ENCODE results near the gene UBXN4. TPM values are rescaled to one million over a fixed set of nuclear protein-coding genes. Genes with fewer than 3 reads are reported as not detected.
A peak's percentile ranks its signal among the peaks of the same experiment; 100 is the strongest.

The UBXN4 gene
- total and polyA plus RNA-seq, 2 experiments from 2014 or later, result 69.7 to 179 TPM

DNA sequence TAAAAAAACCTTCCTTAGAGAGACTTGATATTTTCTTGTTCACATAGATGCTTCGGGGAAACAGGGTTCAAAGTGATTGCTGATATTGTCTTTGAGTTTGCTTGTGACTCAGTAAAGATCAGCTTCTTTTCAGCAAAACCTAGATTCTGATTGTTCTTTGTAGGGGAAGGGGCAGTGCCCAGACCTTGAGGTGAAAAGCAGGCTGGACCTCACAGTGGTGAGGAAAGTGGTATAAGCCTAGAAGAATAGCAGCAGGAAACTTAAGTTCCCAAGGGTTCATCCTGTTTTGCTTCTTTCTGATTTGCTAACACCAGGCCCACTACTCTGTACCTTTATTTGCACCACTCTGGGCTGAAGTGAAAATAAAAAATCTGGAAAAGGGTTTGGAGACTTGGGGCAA, 20.9 kb downstream of the UBXN4 start:
- no peak overlapping the region for H2AFZ ChIP-seq
- WGBS, 2 experiments (ENCODE audit: low coverage in 1 of 2, low lambda C conversion rate in 2 of 2, missing lambda C conversion rate in 2 of 2), result 50 to 53% methylated on average over 1 of the region's 1 CpG
- no peak for TF ChIP-seq EZH2 (IDR thresholded peaks at IDR 0.05; ENCODE audit: insufficient read depth, poor library complexity, severe bottlenecking)
- no peak for TF ChIP-seq EZH2phosphoT487 (IDR thresholded peaks at IDR 0.05; ENCODE audit: insufficient read depth, low read depth)
- H3K4me2 ChIP-seq (ENCODE audit: unreplicated experiment), result no peak overlapping the region
- H3K27ac ChIP-seq, result no peak overlapping the region
- in situ Hi-C loops (cut with MboI), result no loop called here
- no peaks in the 10 kb centered on the region for H3F3A ChIP-seq (ENCODE audit: insufficient read depth)
- H3K27me3 ChIP-seq (replicated peaks; ENCODE audit: insufficient read depth), result no peaks in the 10 kb centered on the region
- H3K9me2 ChIP-seq (ENCODE audit: insufficient read depth), result no peaks in the 10 kb centered on the region
- H4K20me1 ChIP-seq (ENCODE audit: insufficient read depth), result no peaks in the 10 kb centered on the region
- H3K9ac ChIP-seq, result no peak overlapping the region
- H3K79me2 ChIP-seq (ENCODE audit: insufficient read depth), result peaks cover 79% of the 10 kb centered on the region
- H3K36me3 ChIP-seq (ENCODE audit: low read depth), result peaks cover 76% of the 10 kb centered on the region
- no peaks in the 10 kb centered on the region for H3K9me3 ChIP-seq (ENCODE audit: low read depth)
- no peak for DNase-seq
- H3K4me1 ChIP-seq (ENCODE audit: insufficient read depth), result no peaks in the 10 kb centered on the region
- H3K4me3 ChIP-seq, result no peak overlapping the region

DNA sequence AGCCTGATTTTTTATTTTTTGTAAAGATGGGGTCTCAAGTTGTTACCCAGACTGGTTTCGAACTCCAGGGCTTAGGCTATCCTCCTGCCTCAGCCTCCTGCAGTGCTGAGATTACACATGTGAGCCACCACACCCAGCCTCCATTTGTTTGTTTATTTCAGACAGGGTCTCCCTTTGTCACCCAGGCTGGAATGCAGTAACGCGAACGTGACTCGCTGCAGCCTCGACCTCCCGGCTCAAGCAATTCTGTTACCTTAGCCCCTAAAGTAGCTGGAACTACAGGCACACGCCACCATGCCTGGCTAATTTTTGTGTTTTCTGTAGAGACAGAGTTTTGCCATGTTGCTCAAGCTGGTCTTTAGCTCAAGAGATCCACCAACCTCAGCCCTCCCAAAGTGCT, 27.2 kb downstream of the UBXN4 start:
- peaks cover 56% of the 10 kb centered on the region for H3K79me2 ChIP-seq (ENCODE audit: insufficient read depth)
- no peaks in the 10 kb centered on the region for H3K9me2 ChIP-seq (ENCODE audit: insufficient read depth)
- H3F3A ChIP-seq (ENCODE audit: insufficient read depth), result no peaks in the 10 kb centered on the region; the same call in 1 of the 2 replicates
- in situ Hi-C loops (cut with MboI), result no loop called here
- no peaks in the 10 kb centered on the region for H4K20me1 ChIP-seq (ENCODE audit: insufficient read depth)
- H3K4me1 ChIP-seq (ENCODE audit: insufficient read depth), result peaks cover 3% of the 10 kb centered on the region; the same call in 1 of the 2 replicates
- no peak overlapping the region for H3K4me2 ChIP-seq (ENCODE audit: unreplicated experiment)
- WGBS, 2 experiments (ENCODE audit: low coverage in 1 of 2, low lambda C conversion rate in 2 of 2, missing lambda C conversion rate in 2 of 2), result 94 to 96% methylated on average over 8 of the region's 8 CpGs
- H3K36me3 ChIP-seq (ENCODE audit: low read depth), result peaks cover 88% of the 10 kb centered on the region
- no peaks in the 10 kb centered on the region for H3K27me3 ChIP-seq (replicated peaks; ENCODE audit: insufficient read depth)
- no peak overlapping the region for H3K9ac ChIP-seq
- H3K27ac ChIP-seq, result no peak overlapping the region
- no peak overlapping the region for H2AFZ ChIP-seq
- no peak for TF ChIP-seq EZH2phosphoT487 (IDR thresholded peaks at IDR 0.05; ENCODE audit: insufficient read depth, low read depth)
- no peak for TF ChIP-seq EZH2 (IDR thresholded peaks at IDR 0.05; ENCODE audit: insufficient read depth, poor library complexity, severe bottlenecking)
- no peak for DNase-seq
- H3K9me3 ChIP-seq (ENCODE audit: low read depth), result no peaks in the 10 kb centered on the region
- H3K4me3 ChIP-seq, result no peak overlapping the region

DNA sequence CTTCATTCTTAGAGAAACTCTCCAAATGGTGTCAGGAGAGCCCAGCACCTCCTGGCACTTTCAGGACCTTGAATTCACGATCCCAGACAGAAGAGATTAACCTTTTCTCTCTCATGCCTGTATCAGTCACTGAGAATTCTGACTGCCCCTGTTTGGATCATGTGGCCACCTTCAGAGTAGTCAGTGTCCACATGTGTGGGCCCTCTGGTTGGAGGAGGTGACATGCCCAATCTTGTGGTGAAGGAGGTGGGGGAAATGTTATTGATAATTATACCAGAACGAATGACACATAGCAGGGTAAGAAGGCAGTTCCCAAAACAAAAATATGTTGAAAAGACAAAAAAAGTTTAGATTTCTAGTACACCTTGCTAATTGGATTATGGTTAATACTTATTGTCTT, 31.7 kb downstream of the UBXN4 start:
- Histone ChIP-seq H4K20me1 (ENCODE audit: insufficient read depth) (no peaks in the 10 kb centered on the region), H2AFZ (no peak overlapping the region), H3K4me3 (no peak overlapping the region), H3K4me1 (ENCODE audit: insufficient read depth) (peaks cover 7% of the 10 kb centered on the region), H3K36me3 (ENCODE audit: low read depth) (peaks cover 88% of the 10 kb centered on the region), H3K79me2 (ENCODE audit: insufficient read depth) (peaks cover 14% of the 10 kb centered on the region), H3K9ac (no peak overlapping the region), H3K27ac (no peak overlapping the region), H3K9me3 (ENCODE audit: low read depth) (no peaks in the 10 kb centered on the region), H3K27me3 (replicated peaks; ENCODE audit: insufficient read depth) (no peaks in the 10 kb centered on the region), H3K4me2 (ENCODE audit: unreplicated experiment) (no peak overlapping the region), H3F3A (ENCODE audit: insufficient read depth) (no peaks in the 10 kb centered on the region; the same call in 1 of the 2 replicates), H3K9me2 (ENCODE audit: insufficient read depth) (no peaks in the 10 kb centered on the region)
- no peak for DNase-seq
- in situ Hi-C loops (cut with MboI), result no loop called here
- TF ChIP-seq EZH2 (IDR thresholded peaks at IDR 0.05; ENCODE audit: insufficient read depth, poor library complexity, severe bottlenecking) (no peak), EZH2phosphoT487 (IDR thresholded peaks at IDR 0.05; ENCODE audit: insufficient read depth, low read depth) (no peak)
- 91 to 94% methylated on average over 2 of the region's 2 CpGs for WGBS, 2 experiments (ENCODE audit: low coverage in 1 of 2, low lambda C conversion rate in 2 of 2, missing lambda C conversion rate in 2 of 2)

DNA sequence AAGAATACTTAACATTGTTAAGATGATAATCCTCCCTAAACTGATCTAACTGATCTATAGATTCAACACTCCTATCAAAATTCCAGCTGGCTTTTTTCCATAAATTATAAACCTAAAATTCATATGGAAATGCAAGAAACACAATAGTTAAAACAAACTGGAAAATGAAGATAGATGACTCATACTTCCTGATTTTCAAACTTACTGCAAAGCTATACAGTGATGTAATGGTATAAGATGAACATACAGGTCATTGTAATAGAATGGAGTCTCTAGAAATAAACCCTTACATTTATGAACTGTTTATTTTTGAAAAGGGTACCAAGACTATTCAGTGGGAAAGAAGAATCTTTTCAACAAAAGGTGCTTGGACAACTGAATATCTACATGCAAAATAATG, 32.3 kb downstream of the UBXN4 start:
- H3K27ac ChIP-seq, result no peak overlapping the region
- no peak overlapping the region for H3K4me3 ChIP-seq
- H3K9me2 ChIP-seq (ENCODE audit: insufficient read depth), result no peaks in the 10 kb centered on the region
- no peaks in the 10 kb centered on the region for H3K27me3 ChIP-seq (replicated peaks; ENCODE audit: insufficient read depth)
- H3K9ac ChIP-seq, result no peak overlapping the region
- no peak overlapping the region for H2AFZ ChIP-seq
- no peak overlapping the region for H3K4me2 ChIP-seq (ENCODE audit: unreplicated experiment)
- H3K79me2 ChIP-seq (ENCODE audit: insufficient read depth), result peaks cover 8% of the 10 kb centered on the region
- peak; percentile 46 for DNase-seq
- in situ Hi-C loops (cut with MboI), result no loop called here
- peaks cover 86% of the 10 kb centered on the region for H3K36me3 ChIP-seq (ENCODE audit: low read depth)
- no peaks in the 10 kb centered on the region for H3K9me3 ChIP-seq (ENCODE audit: low read depth)
- H3K4me1 ChIP-seq (ENCODE audit: insufficient read depth), result peaks cover 7% of the 10 kb centered on the region
- H4K20me1 ChIP-seq (ENCODE audit: insufficient read depth), result no peaks in the 10 kb centered on the region
- H3F3A ChIP-seq (ENCODE audit: insufficient read depth), result no peaks in the 10 kb centered on the region; the same call in 1 of the 2 replicates
- no peak for TF ChIP-seq EZH2phosphoT487 (IDR thresholded peaks at IDR 0.05; ENCODE audit: insufficient read depth, low read depth)
- no peak for TF ChIP-seq EZH2 (IDR thresholded peaks at IDR 0.05; ENCODE audit: insufficient read depth, poor library complexity, severe bottlenecking)

DNA sequence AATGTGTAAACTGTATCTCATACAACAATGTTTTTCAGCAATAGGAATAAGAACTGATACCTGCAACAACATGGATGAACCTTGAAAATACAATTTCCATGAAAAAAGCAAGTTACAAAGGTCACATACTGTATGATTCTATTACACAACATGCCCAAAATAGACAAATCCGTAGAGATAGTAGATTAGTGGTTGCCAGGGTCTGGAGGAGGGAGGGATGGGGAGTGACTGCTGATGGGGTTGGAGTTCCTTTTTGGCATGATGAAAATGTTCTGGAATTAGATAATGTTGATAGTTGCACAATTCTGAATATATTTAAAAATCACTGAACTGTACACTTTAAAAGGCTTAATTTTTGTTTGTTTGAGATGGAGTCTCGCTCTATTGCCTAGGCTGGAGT, 33.8 kb downstream of the UBXN4 start:
- Histone ChIP-seq H3K27ac (no peak overlapping the region), H3K9ac (no peak overlapping the region), H4K20me1 (ENCODE audit: insufficient read depth) (no peaks in the 10 kb centered on the region), H2AFZ (no peak overlapping the region), H3K36me3 (ENCODE audit: low read depth) (peaks cover 83% of the 10 kb centered on the region), H3K9me3 (ENCODE audit: low read depth) (no peaks in the 10 kb centered on the region), H3K4me2 (ENCODE audit: unreplicated experiment) (no peak overlapping the region), H3F3A (ENCODE audit: insufficient read depth) (no peaks in the 10 kb centered on the region; the same call in 1 of the 2 replicates), H3K27me3 (replicated peaks; ENCODE audit: insufficient read depth) (no peaks in the 10 kb centered on the region), H3K4me3 (no peak overlapping the region), H3K4me1 (ENCODE audit: insufficient read depth) (peaks cover 7% of the 10 kb centered on the region), H3K9me2 (ENCODE audit: insufficient read depth) (no peaks in the 10 kb centered on the region), H3K79me2 (ENCODE audit: insufficient read depth) (no peaks in the 10 kb centered on the region)
- WGBS, 2 experiments (ENCODE audit: low coverage in 1 of 2, low lambda C conversion rate in 2 of 2, missing lambda C conversion rate in 2 of 2), result 50% methylated on average over 2 of the region's 2 CpGs
- in situ Hi-C loops (cut with MboI), result no loop called here
- no peak for TF ChIP-seq EZH2 (IDR thresholded peaks at IDR 0.05; ENCODE audit: insufficient read depth, poor library complexity, severe bottlenecking)
- no peak for TF ChIP-seq EZH2phosphoT487 (IDR thresholded peaks at IDR 0.05; ENCODE audit: insufficient read depth, low read depth)
- no peak for DNase-seq

All from GM23248 (cell line).